Mesothelial cell of epicardium (in vitro differentiated cells): ENCODE results near the gene NFATC2. TPM values are rescaled to one million over a fixed set of nuclear protein-coding genes. Genes with fewer than 3 reads are reported as not detected.
"Not testable (repeated sequence)": the region's sequence is repeated elsewhere in the genome, so short reads cannot be mapped to it uniquely, and the experiment has no call there.

Source experiments
- DNase-seq, 2 experiments: peaks; one replicate each; pipeline ENCODE4 v3.0.0; 2021; ENCODE audit warnings: low spot score in 2 of 2; ENCODE audit not compliant: unreplicated experiment in 2 of 2
- H3K27ac Mint-ChIP-seq: 2 replicates; pipeline ENCODE4 v1.8.0; 2021; ENCODE audit warnings: mixed read lengths
- H3K27me3 Mint-ChIP-seq: 2 replicates; pipeline ENCODE4 v1.8.0; 2021; ENCODE audit warnings: low read depth, mixed read lengths
- H3K36me3 Mint-ChIP-seq: 2 replicates; pipeline ENCODE4 v1.8.0; 2021; ENCODE audit warnings: mixed read lengths
- H3K4me1 Mint-ChIP-seq: 2 replicates; pipeline ENCODE4 v1.8.0; 2021; ENCODE audit warnings: mixed read lengths
- H3K4me3 Mint-ChIP-seq: 2 replicates; pipeline ENCODE4 v1.8.0; 2021; ENCODE audit warnings: mild to moderate bottlenecking, moderate library complexity, mixed read lengths
- H3K9me3 Mint-ChIP-seq: 2 replicates; pipeline ENCODE4 v1.8.0; 2021; ENCODE audit warnings: mixed read lengths
- CTCF ChIP-seq: fragments of 200-600 bp; sonication (generic); IDR thresholded peaks from one replicate; pipeline ENCODE4 v1.5.0; 2021; ENCODE audit warnings: antibody characterized with exemption; ENCODE audit not compliant: unreplicated experiment
- total RNA-seq: library from RNA; stranded (reverse); gene quantifications from 3 replicates; pipeline ENCODE4 v1.2.1, GENCODE V29; 2021

The NFATC2 gene
- total RNA-seq, 1 donor from 2014 or later: 14.0 TPM

- Mint-ChIP-seq H3K4me1 (peaks cover 42% of the 10 kb centered on the region), H3K4me3 (no peak overlapping the region), H3K27me3 (no peaks in the 10 kb centered on the region), H3K36me3 (peaks cover 13% of the 10 kb centered on the region), H3K9me3 (peaks cover 10% of the 10 kb centered on the region), H3K27ac (peak overlapping the region; percentile 90)
- DNase-seq: no peak
- TF ChIP-seq CTCF: no peak
Measured at GRCh38 chr20:51480507-51481270, 61.8 kb downstream of the NFATC2 start.

GRCh38 chr20:51476106-51476505 is 66.4 kb downstream of the NFATC2 start:
- not testable (repeated sequence) for H3K27ac Mint-ChIP-seq

GRCh38 chr20:51473771-51474170 is 68.7 kb downstream of the NFATC2 start:
- Mint-ChIP-seq H3K36me3 (peaks cover 28% of the 10 kb centered on the region), H3K4me3 (no peak overlapping the region), H3K27ac (no peak overlapping the region), H3K9me3 (peaks cover 8% of the 10 kb centered on the region), H3K27me3 (no peaks in the 10 kb centered on the region), H3K4me1 (peaks cover 24% of the 10 kb centered on the region)
- no peak for DNase-seq
- no peak for TF ChIP-seq CTCF

More at GRCh38 chr20:51476106-51476505, 66.4 kb downstream of the NFATC2 start:
- H3K9me3 Mint-ChIP-seq, H3K27me3 Mint-ChIP-seq, H3K4me3 Mint-ChIP-seq, DNase-seq: not testable (repeated sequence)
- H3K4me1 Mint-ChIP-seq: peaks cover 19% of the 10 kb centered on the region
- H3K36me3 Mint-ChIP-seq: peaks cover 26% of the 10 kb centered on the region

- no peak overlapping the region for H3K27ac Mint-ChIP-seq
- H3K27me3 Mint-ChIP-seq: no peaks in the 10 kb centered on the region
- no peak for TF ChIP-seq CTCF
- H3K36me3 Mint-ChIP-seq: peaks cover 24% of the 10 kb centered on the region
- H3K9me3 Mint-ChIP-seq: peaks cover 4% of the 10 kb centered on the region
- no peak for DNase-seq
- H3K4me3 Mint-ChIP-seq: no peak overlapping the region
- peaks cover 29% of the 10 kb centered on the region for H3K4me1 Mint-ChIP-seq
Measured at GRCh38 chr20:51473256-51473655, 69.3 kb downstream of the NFATC2 start.

- peaks cover 35% of the 10 kb centered on the region for H3K4me1 Mint-ChIP-seq
- no peaks in the 10 kb centered on the region for H3K9me3 Mint-ChIP-seq
- H3K27me3 Mint-ChIP-seq: no peaks in the 10 kb centered on the region
- H3K27ac Mint-ChIP-seq: no peak overlapping the region
- no peak for DNase-seq
- H3K36me3 Mint-ChIP-seq: peaks cover 19% of the 10 kb centered on the region
- no peak for TF ChIP-seq CTCF
- H3K4me3 Mint-ChIP-seq: no peak overlapping the region
Measured at GRCh38 chr20:51470907-51471411, 71.6 kb downstream of the NFATC2 start.

GRCh38 chr20:51470499-51470820 is 72.1 kb downstream of the NFATC2 start:
- Mint-ChIP-seq H3K9me3 (no peaks in the 10 kb centered on the region), H3K27me3 (no peaks in the 10 kb centered on the region), H3K4me3 (no peak overlapping the region)

More at GRCh38 chr20:51470499-51470820, 72.1 kb downstream of the NFATC2 start:
- Mint-ChIP-seq H3K4me1 (peaks cover 32% of the 10 kb centered on the region), H3K27ac (no peak overlapping the region), H3K36me3 (peaks cover 19% of the 10 kb centered on the region)
- no peak for DNase-seq
- TF ChIP-seq CTCF: no peak
